Heart left ventricle (tissue), 16 donors: ENCODE results near the gene ZBTB42. TPM values are rescaled to one million over a fixed set of nuclear protein-coding genes. Genes with fewer than 3 reads are reported as not detected.

Experiments used
- ATAC-seq, 4 donors: fragments of 200-7000 bp; cut with Tn5 transposase; one replicate each; pipeline ENCODE4 v1.9.1; 2020 to 2022; ENCODE audit warnings: moderate library complexity in 4 of 4, mild to moderate bottlenecking in 3 of 4, moderate number of reproducible peaks in 1 of 4
- DNase-seq, 5 donors: peaks; one replicate each; pipeline ENCODE4 v3.0.0-alpha.2; 2020
- H3K27ac ChIP-seq, 12 donors: fragments of 200-600 bp; sonication (generic) in 4 of 12; one replicate each; pipeline versions ENCODE4 v1.5.0 to v1.8.0; 2016 to 2022; ENCODE audit warnings: mild to moderate bottlenecking in 2 of 12
- H3K27me3 ChIP-seq, 9 donors: fragments of 200-600 bp; sonication (generic) in 2 of 9; one replicate each; pipeline versions ENCODE4 v1.5.1 to v1.8.0; 2016 to 2022; ENCODE audit warnings: mild to moderate bottlenecking in 3 of 9
- H3K36me3 ChIP-seq, 9 donors: fragments of 200-600 bp; sonication (generic) in 2 of 9; one replicate each; pipeline versions ENCODE4 v1.5.0 to v1.8.0; 2018 to 2022; ENCODE audit warnings: mild to moderate bottlenecking in 2 of 9
- H3K4me1 ChIP-seq, 12 donors: fragments of 200-600 bp; sonication (generic) in 4 of 12; one replicate each; pipeline versions ENCODE4 v1.5.0 to v1.8.0; 2016 to 2022; ENCODE audit warnings: mild to moderate bottlenecking in 3 of 12
- H3K4me3 ChIP-seq, 12 donors: fragments of 200-600 bp; sonication (generic) in 4 of 12; one replicate each; pipeline versions ENCODE4 v1.5.0 to v1.8.0; 2017 to 2022; ENCODE audit warnings: mild to moderate bottlenecking in 9 of 12, moderate library complexity in 4 of 12
- H3K9me3 ChIP-seq, 12 donors: fragments of 200-600 bp; sonication (generic) in 4 of 12; one replicate each; pipeline versions ENCODE4 v1.5.0 to v1.8.0; 2016 to 2022; ENCODE audit warnings: mild to moderate bottlenecking in 1 of 12
- POLR2A ChIP-seq, 2 donors: fragments of 450-650 bp; IDR thresholded peaks; one replicate each; pipeline ENCODE4 v1.6.1; 2017; ENCODE audit warnings: antibody characterized with exemption in 2 of 2, mild to moderate bottlenecking in 2 of 2, moderate library complexity in 2 of 2
- WGBS, 4 donors: extraction: QIAGEN DNeasy Blood & Tissue Kit in 2 of 4; methylation state at CpG; one replicate each; pipeline versions ENCODE4 v1.1.5 to v1.1.7; 2013 to 2018; 5-methylcytosine and 5-hydroxymethylcytosine counted together
- intact Hi-C, 10 donors: fragments of 100-400 bp; cut with DNase I; formaldehyde crosslinking; loops; one replicate each; pipeline versions ENCODE4 v1.11.1 to v1.14.2; 2022
- polyA plus RNA-seq, 2 donors: library from polyadenylated mRNA; stranded (reverse); fragments of 200-250 nt; gene quantifications; one replicate each; pipeline ENCODE4 v1.2.3, GENCODE V29; 2013
- total RNA-seq, 9 donors: library from RNA; depleted of rRNA in 2 of 9; stranded (reverse); fragments of >200 nt in 2 of 9; fragmentation: NEBNext Ultra II Directional in 3 of 9; extraction: Animal tissue kit (Norgen Biotek cat#: 25700) in 3 of 9; gene quantifications; one replicate each; pipeline versions ENCODE4 v1.1.0 to v1.2.4, GENCODE V29; 2016 to 2023
- TF ChIP-seq, protein P1 (sequence below), 12 donors: fragments of 200-600 bp; sonication (generic) in 4 of 12; IDR thresholded peaks; one replicate each; pipeline versions ENCODE4 v1.5.0 to v1.8.0; 2018 to 2022; ENCODE audit warnings: antibody characterized with exemption in 12 of 12, mild to moderate bottlenecking in 5 of 12
- donor health status: ischemic (EF 13 %, LVEDD 7.1; RV severe dilation, severe dysfunction).
- donor health status: healthy with polysubstance abuse.
- donor health status: DM: no; HTN: yes; CAD: no.
- donor health status: DM: no; HTN: no; CAD: no.
- donor health status: ischemic (EF 25% LVEDD 6.9; RV normal size, moderate dysfunction).
- donor health status: ischemic (EF 25% LVEDD 5.7; RV mildly dilated, moderate dysfunction).
- donor health status: healthy.
- donor health status: DM: yes; HTN: yes; CAD: no.
- donor health status: ischemic (EF 35%, LVEDD 5.7; RV mildly dilated, moderate dysfunction).
- donor health status: nonischemic (EF 11% LVEDD 7.7; RV severe dilation, severe dysfunction).
- donor health status: DM: yes; HTN: yes; CAD: no.
- donor health status: PGD.
- donor health status: ischemic (EF 29% LVEDD 5.4; RV normal size, mild dysfunction).
- donor health status: nonischemic (EF 23%, LVEDD 6.1; RV moderate dilation, normal function).

The ZBTB42 gene
- total and polyA plus RNA-seq, 11 donors = 4.2 to 12.9 (median 7.4) TPM

DNA sequence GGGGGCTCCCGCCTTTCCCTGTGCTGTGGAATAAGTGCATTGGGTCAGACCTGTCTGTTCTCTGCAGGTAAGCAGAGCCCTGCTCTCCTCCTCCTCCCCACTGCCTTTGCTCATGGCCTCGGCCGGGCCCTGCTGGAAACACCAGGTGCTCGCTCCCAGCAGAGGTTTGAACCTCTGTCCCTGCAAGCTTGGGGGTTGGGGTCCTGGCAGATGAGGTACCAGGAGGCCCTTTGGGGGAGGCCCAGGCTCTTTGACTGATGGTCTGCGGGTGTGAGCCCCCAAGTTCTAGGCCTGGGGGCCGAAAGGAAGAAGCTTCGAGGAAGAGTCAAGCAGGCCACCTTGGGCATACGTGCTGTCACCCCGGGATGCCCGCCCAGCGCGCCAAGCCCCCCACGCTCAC is 42.1 kb downstream of the ZBTB42 start:
- no peaks in the 10 kb centered on the region for H3K9me3 ChIP-seq
- no peak for DNase-seq
- TF ChIP-seq POLR2A (IDR thresholded peaks at IDR 0.05) = no peak
- TF ChIP-seq, protein P1, sequence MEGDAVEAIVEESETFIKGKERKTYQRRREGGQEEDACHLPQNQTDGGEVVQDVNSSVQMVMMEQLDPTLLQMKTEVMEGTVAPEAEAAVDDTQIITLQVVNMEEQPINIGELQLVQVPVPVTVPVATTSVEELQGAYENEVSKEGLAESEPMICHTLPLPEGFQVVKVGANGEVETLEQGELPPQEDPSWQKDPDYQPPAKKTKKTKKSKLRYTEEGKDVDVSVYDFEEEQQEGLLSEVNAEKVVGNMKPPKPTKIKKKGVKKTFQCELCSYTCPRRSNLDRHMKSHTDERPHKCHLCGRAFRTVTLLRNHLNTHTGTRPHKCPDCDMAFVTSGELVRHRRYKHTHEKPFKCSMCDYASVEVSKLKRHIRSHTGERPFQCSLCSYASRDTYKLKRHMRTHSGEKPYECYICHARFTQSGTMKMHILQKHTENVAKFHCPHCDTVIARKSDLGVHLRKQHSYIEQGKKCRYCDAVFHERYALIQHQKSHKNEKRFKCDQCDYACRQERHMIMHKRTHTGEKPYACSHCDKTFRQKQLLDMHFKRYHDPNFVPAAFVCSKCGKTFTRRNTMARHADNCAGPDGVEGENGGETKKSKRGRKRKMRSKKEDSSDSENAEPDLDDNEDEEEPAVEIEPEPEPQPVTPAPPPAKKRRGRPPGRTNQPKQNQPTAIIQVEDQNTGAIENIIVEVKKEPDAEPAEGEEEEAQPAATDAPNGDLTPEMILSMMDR (IDR thresholded peaks at IDR 0.05) = no peak
- no peak for ATAC-seq
- peaks cover 0 to 18% (median 12%) of the 10 kb centered on the region in 12 donors for H3K4me1 ChIP-seq
- 33 to 52% (median 40%) methylated on average over 11 to 13 of the region's 13 CpGs for WGBS, 4 donors
- intact Hi-C loops = no loop called here
- H3K4me3 ChIP-seq = peak overlapping the region in 8 of 12 donors; percentile 48 to 59 (median 52)
- H3K36me3 ChIP-seq = no peaks in the 10 kb centered on the region
- H3K27me3 ChIP-seq = peaks cover 0 to 61% (median 27%) of the 10 kb centered on the region in 9 donors
- no peak overlapping the region for H3K27ac ChIP-seq

DNA sequence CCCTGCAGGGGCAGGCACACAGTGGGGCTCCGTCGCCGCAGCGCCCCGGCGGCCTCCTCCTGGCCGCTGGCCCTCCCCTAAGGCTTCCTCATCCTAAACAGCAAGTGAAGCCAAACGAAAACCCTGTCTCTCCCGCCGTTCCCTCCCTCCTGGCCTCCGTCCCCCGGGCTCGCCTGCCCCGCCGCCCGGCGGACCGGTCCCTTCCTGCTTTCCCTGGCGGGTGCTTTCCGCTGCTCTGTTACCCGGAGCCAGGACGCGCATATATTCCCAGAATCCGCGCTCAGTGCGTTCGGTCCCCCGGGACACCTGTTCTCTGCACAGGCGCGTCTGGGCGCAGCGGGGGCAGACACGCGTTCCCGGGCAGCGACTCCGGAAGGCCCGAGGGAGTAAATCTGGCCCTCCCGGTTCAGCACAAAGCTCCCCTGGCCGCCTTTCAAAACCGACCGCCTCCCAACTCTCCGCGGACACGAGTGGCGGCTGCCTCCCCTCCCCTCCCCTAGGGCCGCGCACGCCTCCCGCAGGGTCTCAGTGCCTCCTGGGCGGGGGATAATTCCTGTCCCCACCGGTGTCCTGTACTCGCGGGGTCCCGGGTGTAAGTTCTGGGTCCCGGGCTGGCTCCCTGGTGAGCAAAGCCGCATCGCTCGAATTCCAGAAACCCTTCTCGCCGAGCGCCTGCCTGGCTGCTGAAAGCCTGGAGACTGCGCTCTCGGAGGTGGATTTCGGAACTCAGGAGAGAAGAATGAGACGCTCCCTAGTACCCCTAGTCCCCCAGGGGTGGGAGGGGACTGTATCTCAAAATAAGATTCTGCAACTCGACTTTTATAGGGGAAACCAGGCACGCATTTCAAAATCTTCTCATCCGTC is 42.8 kb downstream of the ZBTB42 start:
- H3K4me3 ChIP-seq = peak overlapping the region; percentile 4 to 59 (median 50)
- H3K9me3 ChIP-seq = no peaks in the 10 kb centered on the region
- H3K4me1 ChIP-seq = peaks cover 0 to 18% (median 12%) of the 10 kb centered on the region in 12 donors
- TF ChIP-seq POLR2A (IDR thresholded peaks at IDR 0.05) = no peak
- TF ChIP-seq, protein P1 (IDR thresholded peaks at IDR 0.05) = no peak
- no peak overlapping the region for H3K27ac ChIP-seq
- H3K36me3 ChIP-seq = no peaks in the 10 kb centered on the region
- intact Hi-C loops = no loop called here
- peaks cover 0 to 63% (median 27%) of the 10 kb centered on the region in 9 donors for H3K27me3 ChIP-seq
- ATAC-seq = peak in 3 of 4 donors; percentile 55 to 74 (median 56)
- 0 to 3% (median 1%) methylated on average over 41 to 69 of the region's 69 CpGs for WGBS, 4 donors
- DNase-seq = no peak

DNA sequence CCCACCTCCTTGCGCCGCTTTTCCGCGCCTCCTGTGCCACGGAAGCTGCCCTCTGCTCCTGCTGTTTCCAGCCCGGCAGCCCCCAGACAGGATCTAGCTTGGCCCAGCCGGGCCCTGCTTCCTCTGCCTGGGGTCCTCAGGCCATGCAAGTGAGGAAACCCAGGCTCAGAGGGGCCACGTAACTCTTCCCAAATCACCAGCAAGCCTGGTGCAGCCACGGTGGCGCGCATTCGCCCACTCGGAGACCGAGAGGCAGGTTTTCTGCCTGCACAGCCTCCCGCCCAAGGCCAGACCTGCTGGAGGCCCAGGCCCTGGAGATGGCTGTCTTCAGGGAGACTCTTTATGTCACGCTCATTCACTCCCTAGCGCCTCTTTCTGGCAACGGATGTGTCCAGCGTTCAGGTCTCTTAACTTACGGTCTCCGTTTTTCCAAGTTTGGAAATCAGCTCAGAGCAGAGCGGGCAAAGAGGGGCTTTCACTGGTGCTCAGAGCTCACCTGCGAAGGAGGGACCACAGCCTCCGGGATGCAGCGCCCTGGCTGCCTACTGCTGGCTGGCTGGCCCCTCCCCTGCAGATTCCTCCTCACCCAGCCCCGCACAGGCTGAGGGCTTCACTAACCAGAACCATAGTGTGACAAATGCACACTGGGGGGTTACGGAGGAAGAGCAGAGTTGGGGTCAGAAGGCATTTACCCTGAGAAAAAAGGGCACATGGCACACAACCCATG is 43.6 kb downstream of the ZBTB42 start:
- Histone ChIP-seq H3K27ac (no peak overlapping the region), H3K4me3 (peak overlapping the region in 11 of 12 donors; percentile 9 to 59 (median 50)), H3K9me3 (no peaks in the 10 kb centered on the region), H3K36me3 (no peaks in the 10 kb centered on the region), H3K27me3 (peaks cover 0 to 66% (median 27%) of the 10 kb centered on the region in 9 donors), H3K4me1 (peaks cover 0 to 18% (median 12%) of the 10 kb centered on the region in 12 donors)
- WGBS, 4 donors = 10 to 14% (median 12%) methylated on average over 22 to 27 of the region's 27 CpGs
- DNase-seq (no peak), ATAC-seq (peak in 3 of 4 donors; percentile 20 to 47 (median 33))
- no peak for TF ChIP-seq POLR2A (IDR thresholded peaks at IDR 0.05)
- TF ChIP-seq, protein P1 (IDR thresholded peaks at IDR 0.05) = no peak
- intact Hi-C loops = no loop called here
